ENCODE results near the gene ZNF446. TPM values are rescaled to one million over a fixed set of nuclear protein-coding genes. Genes with fewer than 3 reads are reported as not detected.
A peak's percentile ranks its signal among the peaks of the same experiment; 100 is the strongest.
"Not testable (repeated sequence)": the region's sequence is repeated elsewhere in the genome, so short reads cannot be mapped to it uniquely, and the experiment has no call there.

ZNF446 gene
- total RNA-seq, 2 experiments from 2014 or later: 2.6 to 2.9 TPM

- Mint-ChIP-seq H3K4me3 (peak overlapping the region; percentile 11), H3K36me3 (ENCODE audit: low read depth) (peaks cover 5% of the 10 kb centered on the region), H3K4me1 (ENCODE audit: low read depth) (peaks cover 13% of the 10 kb centered on the region), H3K27me3 (ENCODE audit: low read depth) (no peaks in the 10 kb centered on the region), H3K9me3 (no peaks in the 10 kb centered on the region), H3K27ac (no peak overlapping the region)
- DNase-seq: no peak
- intact Hi-C loops (cut with micrococcal nuclease): no loop called here
- CTCF ChIA-PET: interaction anchor here (1.0 kb wide), 1 partner anchor 45 kb away, joined by 3 read pairs; the partner anchor contains the start of gene ZBTB45
Measured at GRCh38 chr19:58474291-58474996, 1.7 kb upstream of the ZNF446 start.

GRCh38 chr19:58474997-58475713 is 997 bp upstream of the ZNF446 start:
- no peak for DNase-seq
- intact Hi-C loops (cut with micrococcal nuclease): loop anchor here (1.0 kb wide), 3 partner anchors 9 to 94 kb away; partner anchors contain the start of genes ZNF324B and ZNF837
- no peaks in the 10 kb centered on the region for H3K27me3 Mint-ChIP-seq (ENCODE audit: low read depth)
- H3K36me3 Mint-ChIP-seq (ENCODE audit: low read depth): peaks cover 4% of the 10 kb centered on the region
- H3K27ac Mint-ChIP-seq: peak overlapping the region; percentile 97
- H3K9me3 Mint-ChIP-seq: no peaks in the 10 kb centered on the region
- H3K4me1 Mint-ChIP-seq (ENCODE audit: low read depth): peaks cover 13% of the 10 kb centered on the region
- CTCF ChIA-PET: interaction anchor here (1.0 kb wide), 1 partner anchor 45 kb away, joined by 3 read pairs; the partner anchor contains the start of gene ZBTB45
- H3K4me3 Mint-ChIP-seq: peak overlapping the region; percentile 94

- Mint-ChIP-seq H3K4me3 (peak overlapping the region; percentile 94), H3K27me3 (ENCODE audit: low read depth) (no peaks in the 10 kb centered on the region), H3K4me1 (ENCODE audit: low read depth) (peaks cover 13% of the 10 kb centered on the region), H3K9me3 (no peaks in the 10 kb centered on the region), H3K27ac (peak overlapping the region; percentile 87), H3K36me3 (ENCODE audit: low read depth) (no peaks in the 10 kb centered on the region)
- no peak for DNase-seq
- CTCF ChIA-PET: no interaction called here
- intact Hi-C loops (cut with micrococcal nuclease): loop anchor here (1.0 kb wide), 5 partner anchors 23 to 198 kb away; partner anchors contain the start of genes ZBTB45, ZNF132 and ZNF8
Measured at GRCh38 chr19:58476498-58477015, 405 bp downstream of the ZNF446 start.

- no peaks in the 10 kb centered on the region for H3K27me3 Mint-ChIP-seq (ENCODE audit: low read depth)
- H3K27ac Mint-ChIP-seq: peak overlapping the region; percentile 87
- H3K9me3 Mint-ChIP-seq: no peaks in the 10 kb centered on the region
- H3K36me3 Mint-ChIP-seq (ENCODE audit: low read depth): peaks cover 3% of the 10 kb centered on the region
- CTCF ChIA-PET: no interaction called here
- peaks cover 13% of the 10 kb centered on the region for H3K4me1 Mint-ChIP-seq (ENCODE audit: low read depth)
- intact Hi-C loops (cut with micrococcal nuclease): no loop called here
- H3K4me3 Mint-ChIP-seq: peak overlapping the region; percentile 94
- no peak for DNase-seq
Measured at GRCh38 chr19:58477130-58477529, 978 bp downstream of the ZNF446 start.

- no peak overlapping the region for H3K27ac Mint-ChIP-seq
- H3K4me1 Mint-ChIP-seq (ENCODE audit: low read depth): peaks cover 13% of the 10 kb centered on the region
- H3K9me3 Mint-ChIP-seq: no peaks in the 10 kb centered on the region
- no peaks in the 10 kb centered on the region for H3K27me3 Mint-ChIP-seq (ENCODE audit: low read depth)
- no peak overlapping the region for H3K4me3 Mint-ChIP-seq
- intact Hi-C loops (cut with micrococcal nuclease): no loop called here
- CTCF ChIA-PET: no interaction called here
- DNase-seq: no peak
- peaks cover 4% of the 10 kb centered on the region for H3K36me3 Mint-ChIP-seq (ENCODE audit: low read depth)
Measured at GRCh38 chr19:58477871-58478270, 1.7 kb downstream of the ZNF446 start.

- no peak overlapping the region for H3K27ac Mint-ChIP-seq
- peaks cover 4% of the 10 kb centered on the region for H3K36me3 Mint-ChIP-seq (ENCODE audit: low read depth)
- CTCF ChIA-PET: no interaction called here
- intact Hi-C loops (cut with micrococcal nuclease): no loop called here
- no peak for DNase-seq
- H3K4me3 Mint-ChIP-seq: no peak overlapping the region
- H3K9me3 Mint-ChIP-seq: no peaks in the 10 kb centered on the region
- H3K27me3 Mint-ChIP-seq (ENCODE audit: low read depth): no peaks in the 10 kb centered on the region
- peaks cover 13% of the 10 kb centered on the region for H3K4me1 Mint-ChIP-seq (ENCODE audit: low read depth)
Measured at GRCh38 chr19:58479303-58479702, 3.2 kb downstream of the ZNF446 start.

GRCh38 chr19:58479736-58480480 is 3.8 kb downstream of the ZNF446 start:
- Mint-ChIP-seq H3K27me3 (ENCODE audit: low read depth) (no peaks in the 10 kb centered on the region), H3K9me3 (no peaks in the 10 kb centered on the region), H3K4me3 (no peak overlapping the region), H3K36me3 (ENCODE audit: low read depth) (peaks cover 4% of the 10 kb centered on the region), H3K27ac (no peak overlapping the region), H3K4me1 (ENCODE audit: low read depth) (peaks cover 13% of the 10 kb centered on the region)
- intact Hi-C loops (cut with micrococcal nuclease): no loop called here
- CTCF ChIA-PET: no interaction called here
- DNase-seq: no peak

- CTCF ChIA-PET: no interaction called here
- intact Hi-C loops (cut with micrococcal nuclease): no loop called here
Measured at GRCh38 chr19:58480481-58480830, 4.3 kb downstream of the ZNF446 start.

GRCh38 chr19:58480831-58481230 is 4.7 kb downstream of the ZNF446 start:
- intact Hi-C loops (cut with micrococcal nuclease): no loop called here
- H3K4me1 Mint-ChIP-seq (ENCODE audit: low read depth): peaks cover 7% of the 10 kb centered on the region
- DNase-seq: no peak
- CTCF ChIA-PET: interaction anchor here (0.6 kb wide), 1 partner anchor 35 kb away, joined by 3 read pairs; no protein-coding TSS in a partner anchor
- H3K27me3 Mint-ChIP-seq (ENCODE audit: low read depth): no peaks in the 10 kb centered on the region
- no peak overlapping the region for H3K27ac Mint-ChIP-seq
- H3K9me3 Mint-ChIP-seq: no peaks in the 10 kb centered on the region
- peaks cover 4% of the 10 kb centered on the region for H3K36me3 Mint-ChIP-seq (ENCODE audit: low read depth)
- H3K4me3 Mint-ChIP-seq: no peak overlapping the region

More at GRCh38 chr19:58480481-58480830, 4.3 kb downstream of the ZNF446 start:
- Mint-ChIP-seq H3K27me3 (ENCODE audit: low read depth) (no peaks in the 10 kb centered on the region), H3K36me3 (ENCODE audit: low read depth) (peaks cover 4% of the 10 kb centered on the region), H3K27ac (no peak overlapping the region), H3K4me1 (ENCODE audit: low read depth) (peaks cover 8% of the 10 kb centered on the region), H3K4me3 (no peak overlapping the region), H3K9me3 (no peaks in the 10 kb centered on the region)
- DNase-seq: no peak

GRCh38 chr19:58482372-58482771 is 6.2 kb downstream of the ZNF446 start:
- Mint-ChIP-seq H3K27ac (no peak overlapping the region), H3K4me3 (no peak overlapping the region), H3K36me3 (ENCODE audit: low read depth) (peaks cover 4% of the 10 kb centered on the region), H3K4me1 (ENCODE audit: low read depth) (no peaks in the 10 kb centered on the region), H3K27me3 (ENCODE audit: low read depth) (no peaks in the 10 kb centered on the region), H3K9me3 (no peaks in the 10 kb centered on the region)
- no peak for DNase-seq
- intact Hi-C loops (cut with micrococcal nuclease): no loop called here
- CTCF ChIA-PET: no interaction called here

- peaks cover 6% of the 10 kb centered on the region for H3K4me1 Mint-ChIP-seq (ENCODE audit: low read depth)
- CTCF ChIA-PET: interaction anchor here (1.6 kb wide), 1 partner anchor 30 kb away, joined by 4 read pairs; no protein-coding TSS in a partner anchor
- intact Hi-C loops (cut with micrococcal nuclease): no loop called here
Measured at GRCh38 chr19:58483776-58484175, 7.6 kb downstream of the ZNF446 start.

GRCh38 chr19:58484349-58484748 is 8.2 kb downstream of the ZNF446 start:
- intact Hi-C loops (cut with micrococcal nuclease): not testable (repeated sequence)

More at GRCh38 chr19:58483776-58484175, 7.6 kb downstream of the ZNF446 start:
- DNase-seq: no peak
- H3K9me3 Mint-ChIP-seq: no peaks in the 10 kb centered on the region
- no peaks in the 10 kb centered on the region for H3K27me3 Mint-ChIP-seq (ENCODE audit: low read depth)
- no peak overlapping the region for H3K27ac Mint-ChIP-seq
- H3K4me3 Mint-ChIP-seq: no peak overlapping the region
- H3K36me3 Mint-ChIP-seq (ENCODE audit: low read depth): peaks cover 4% of the 10 kb centered on the region

More at GRCh38 chr19:58484349-58484748, 8.2 kb downstream of the ZNF446 start:
- H3K9me3 Mint-ChIP-seq; H3K27me3 Mint-ChIP-seq (ENCODE audit: low read depth); H3K27ac Mint-ChIP-seq; H3K36me3 Mint-ChIP-seq (ENCODE audit: low read depth); DNase-seq; H3K4me3 Mint-ChIP-seq: not testable (repeated sequence)
- CTCF ChIA-PET: interaction anchor here (0.7 to 1.6 kb wide), 2 partner anchors 30 to 1070 kb away, joined by 4 to 6 read pairs; no protein-coding TSS in a partner anchor
- peaks cover 11% of the 10 kb centered on the region for H3K4me1 Mint-ChIP-seq (ENCODE audit: low read depth)

All from activated naive CD4-positive, alpha-beta T cell treated with anti-CD3 and anti-CD28 coated beads for 36 hours (primary cell).